DOHH2 (cell line): ENCODE results near the gene TRIM54.

Experiments
- EZH2phosphoT487 ChIP-seq: fragments of 200-600 bp; sonication (generic); IDR thresholded peaks from 2 replicates; pipeline ENCODE4 v1.6.1; 2017; ENCODE audit warnings: borderline replicate concordance, mild to moderate bottlenecking, antibody characterized with exemption, low read length, moderate library complexity, mixed read lengths
- TF ChIP-seq, protein P1 (sequence below): fragments of 200-600 bp; sonication (generic); IDR thresholded peaks from one replicate; pipeline ENCODE4 v1.5.1; 2014; ENCODE audit warnings: antibody characterized with exemption, mild to moderate bottlenecking, low read depth, low read length; ENCODE audit not compliant: poor library complexity, severe bottlenecking

DNA sequence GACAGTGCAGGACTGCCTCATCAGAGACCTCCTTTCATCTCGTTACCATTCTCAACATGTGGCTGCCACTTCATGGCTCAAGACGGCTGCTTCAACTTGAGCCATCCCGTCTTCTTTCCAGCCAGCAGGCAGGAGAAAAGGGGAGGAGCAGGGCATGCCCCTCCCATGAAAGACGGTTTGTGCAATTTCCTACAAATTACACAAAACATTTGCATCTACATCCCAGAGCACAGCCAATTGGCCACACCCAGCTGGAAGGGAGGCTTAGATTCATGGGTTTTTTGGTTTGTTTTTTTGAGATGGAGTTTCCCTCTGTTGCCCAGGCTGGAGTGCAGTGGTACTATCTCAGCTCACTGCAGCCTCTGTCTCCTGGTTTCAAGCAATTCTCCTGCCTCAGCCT lies 14.3 kb downstream of the TRIM54 start:
- TF ChIP-seq, protein P1, sequence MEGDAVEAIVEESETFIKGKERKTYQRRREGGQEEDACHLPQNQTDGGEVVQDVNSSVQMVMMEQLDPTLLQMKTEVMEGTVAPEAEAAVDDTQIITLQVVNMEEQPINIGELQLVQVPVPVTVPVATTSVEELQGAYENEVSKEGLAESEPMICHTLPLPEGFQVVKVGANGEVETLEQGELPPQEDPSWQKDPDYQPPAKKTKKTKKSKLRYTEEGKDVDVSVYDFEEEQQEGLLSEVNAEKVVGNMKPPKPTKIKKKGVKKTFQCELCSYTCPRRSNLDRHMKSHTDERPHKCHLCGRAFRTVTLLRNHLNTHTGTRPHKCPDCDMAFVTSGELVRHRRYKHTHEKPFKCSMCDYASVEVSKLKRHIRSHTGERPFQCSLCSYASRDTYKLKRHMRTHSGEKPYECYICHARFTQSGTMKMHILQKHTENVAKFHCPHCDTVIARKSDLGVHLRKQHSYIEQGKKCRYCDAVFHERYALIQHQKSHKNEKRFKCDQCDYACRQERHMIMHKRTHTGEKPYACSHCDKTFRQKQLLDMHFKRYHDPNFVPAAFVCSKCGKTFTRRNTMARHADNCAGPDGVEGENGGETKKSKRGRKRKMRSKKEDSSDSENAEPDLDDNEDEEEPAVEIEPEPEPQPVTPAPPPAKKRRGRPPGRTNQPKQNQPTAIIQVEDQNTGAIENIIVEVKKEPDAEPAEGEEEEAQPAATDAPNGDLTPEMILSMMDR: no peak
- no peak for TF ChIP-seq EZH2phosphoT487
